SKM-1 treated with dmso at 0.1 percent for 144 hours (cell line): ENCODE data around the gene DNAJB13.
"Not testable (repeated sequence)": the region's sequence is repeated elsewhere in the genome, so short reads cannot be mapped to it uniquely, and the experiment has no call there.

Experiments
- DNase-seq: peaks from one replicate; lab custom pipeline; 2025; ENCODE audit not compliant: unreplicated experiment; lab: John Stamatoyannopoulos, UW

The DNAJB13 gene

DNA sequence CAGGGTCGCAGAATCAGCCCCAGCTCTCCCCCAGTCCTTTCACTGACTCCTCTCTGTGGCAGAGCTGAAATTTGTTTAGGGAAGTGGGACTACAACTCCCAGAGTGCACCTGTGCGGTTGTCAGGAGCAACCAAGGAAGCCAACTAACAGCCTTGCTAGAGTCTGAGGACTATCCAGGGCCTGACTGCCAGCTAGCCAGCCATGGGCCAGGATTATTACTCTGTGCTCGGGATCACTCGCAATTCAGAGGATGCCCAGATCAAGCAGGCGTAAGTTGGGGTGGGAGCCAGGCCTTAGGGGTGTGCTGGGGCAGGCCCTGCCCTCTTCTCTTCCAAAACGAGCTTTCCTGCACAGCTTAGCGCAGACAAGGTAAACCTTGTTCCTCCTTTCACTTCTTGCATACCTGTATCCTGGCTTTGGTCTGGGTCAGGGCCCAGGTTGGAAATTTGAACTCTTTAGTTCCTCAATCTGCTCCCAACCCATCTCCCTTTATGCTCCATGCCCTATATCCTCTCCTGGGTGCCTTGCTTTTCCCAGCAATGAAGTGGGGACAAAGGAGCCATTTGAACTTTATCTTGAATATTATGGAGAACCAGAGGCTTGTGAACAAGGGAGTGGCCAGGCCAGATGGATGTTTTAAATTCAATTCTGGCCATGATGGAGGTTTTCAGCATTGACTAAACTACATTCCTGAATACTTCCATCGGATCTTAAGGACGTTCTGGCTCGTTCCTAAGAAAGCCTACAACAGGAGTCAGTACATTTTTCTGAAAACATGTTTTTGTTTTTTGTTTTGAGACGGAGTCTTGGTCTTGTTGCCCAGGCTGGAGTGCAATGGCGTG, at the start of gene DNAJB13:
Gene DNAJB13, plus strand, starts transcription at position 158 of the 842 bp plus-strand sequence. Its CDS starts 44 bp downstream, at position 202.
- DNase-seq, result peak; percentile 62

- no peak for DNase-seq
Observed at GRCh38 chr11:73902303-73902702, 48.5 kb upstream of the DNAJB13 start.

DNA sequence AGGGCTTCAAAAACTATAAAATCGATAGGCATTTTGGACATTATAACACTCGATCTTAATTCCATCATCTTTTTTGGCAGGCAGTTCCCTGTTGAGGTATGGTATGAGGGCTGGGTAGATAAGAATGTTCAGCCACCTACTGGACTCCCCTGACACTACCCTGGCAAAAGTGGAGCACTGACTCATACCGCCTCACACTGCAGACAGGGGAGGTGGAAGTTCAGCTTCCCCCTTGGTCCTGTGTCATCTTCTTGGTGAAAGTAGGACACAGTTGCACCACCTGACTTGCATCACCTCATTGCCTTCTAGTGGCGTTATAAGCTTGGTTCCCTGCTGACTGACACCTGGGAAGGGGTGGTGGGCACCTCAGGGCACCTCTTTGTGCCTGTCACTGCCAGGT, 43.6 kb upstream of the DNAJB13 start:
- peak; percentile 78 for DNase-seq

DNA sequence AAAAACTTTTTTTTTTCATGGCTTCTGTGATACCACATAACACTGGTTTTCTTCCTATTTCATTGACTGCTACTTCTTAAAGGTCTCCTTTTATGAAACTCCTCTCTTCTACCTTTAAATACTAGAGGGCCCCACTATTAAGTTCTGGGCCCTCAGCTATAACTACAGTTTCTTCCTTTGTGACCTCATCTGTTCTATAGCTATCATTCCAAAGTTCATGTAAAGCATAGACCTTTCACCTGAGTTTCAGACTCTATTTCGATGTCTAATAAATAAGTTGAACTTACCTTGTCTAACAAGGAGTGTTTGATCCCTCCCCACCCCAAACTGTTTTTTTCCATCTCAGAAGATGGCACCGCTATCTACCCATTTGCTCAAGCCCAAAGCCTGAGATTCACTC, 38.8 kb upstream of the DNAJB13 start:
- no peak for DNase-seq

- no peak for DNase-seq
Observed at GRCh38 chr11:73913472-73913871, 37.4 kb upstream of the DNAJB13 start.

GRCh38 chr11:73914284-73914683, 36.5 kb upstream of the DNAJB13 start:
- DNase-seq, result no peak

- DNase-seq, result no peak
Observed at GRCh38 chr11:73916435-73916834, 34.4 kb upstream of the DNAJB13 start.

DNA sequence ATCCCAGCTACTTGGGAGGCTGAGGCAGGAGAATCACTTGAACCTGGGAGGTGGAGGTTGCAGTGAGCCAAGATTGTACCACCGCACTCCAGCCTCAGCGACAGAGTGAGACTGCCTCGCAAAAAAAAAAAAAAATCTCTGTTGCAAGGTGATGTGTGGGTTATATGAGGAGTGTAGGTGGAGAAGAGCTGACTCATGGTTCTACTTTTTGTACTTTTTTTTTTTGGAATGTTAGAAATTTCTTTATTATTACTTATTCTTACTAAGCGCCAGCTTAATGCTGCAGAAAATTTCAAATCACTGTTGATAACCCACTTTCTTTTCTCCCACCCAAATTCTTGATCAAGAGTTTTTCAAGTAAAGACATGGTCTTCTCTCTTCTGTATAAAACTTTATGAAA, 29.6 kb upstream of the DNAJB13 start:
- no peak for DNase-seq

DNA sequence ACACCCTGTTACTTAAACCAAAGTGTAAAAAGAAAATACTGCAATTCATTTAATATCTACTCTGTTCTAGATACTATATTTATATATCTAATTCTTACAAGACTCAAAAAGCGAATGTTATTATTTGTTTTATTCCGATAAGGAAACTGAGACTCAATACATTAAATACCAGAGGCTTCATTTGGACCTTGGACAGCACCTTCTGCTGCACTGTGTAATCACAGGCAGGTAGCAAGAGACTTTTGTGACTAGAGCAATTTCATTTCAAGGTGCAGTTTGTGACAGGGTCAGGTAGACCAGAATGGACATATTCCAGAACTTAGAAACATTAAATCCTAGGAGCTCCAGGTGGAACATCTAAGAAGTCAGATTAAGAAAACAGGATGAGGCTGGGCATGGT, 21.4 kb upstream of the DNAJB13 start:
- DNase-seq, result no peak

DNA sequence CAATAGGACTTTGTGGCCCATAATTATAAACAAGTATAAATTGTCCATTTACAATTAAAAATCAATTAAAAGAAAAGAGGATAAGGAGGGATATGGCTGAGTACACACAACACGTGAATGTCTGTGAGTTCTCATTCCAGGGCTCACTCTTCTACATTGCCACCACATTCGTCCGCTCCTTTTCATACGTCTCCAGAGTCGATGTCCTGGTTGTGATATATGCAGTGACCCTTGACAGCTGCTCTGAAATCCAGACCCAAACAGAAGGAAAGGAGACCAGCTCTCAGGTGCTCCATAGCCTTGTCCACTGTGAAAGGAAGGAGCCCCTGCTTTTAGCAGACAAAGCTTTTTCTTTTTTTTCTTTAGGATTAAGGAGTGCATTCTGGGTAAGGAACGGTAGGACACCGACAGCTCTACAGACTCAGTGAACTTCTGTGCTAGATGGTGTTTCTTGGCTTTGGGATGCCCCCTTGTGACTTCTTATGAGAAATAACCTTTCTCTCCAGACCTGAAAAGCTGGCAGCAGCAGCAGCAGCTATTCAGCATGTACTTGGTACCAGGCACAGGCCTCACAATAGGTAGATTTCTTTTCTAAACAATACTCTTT, 19.7 kb upstream of the DNAJB13 start:
- peak; percentile 24 for DNase-seq

GRCh38 chr11:73931951-73932350, 18.9 kb upstream of the DNAJB13 start:
- DNase-seq, result no peak

GRCh38 chr11:73932781-73933180, 18.0 kb upstream of the DNAJB13 start:
- no peak for DNase-seq

GRCh38 chr11:73936047-73936446, 14.8 kb upstream of the DNAJB13 start:
- DNase-seq, result not testable (repeated sequence)

- DNase-seq, result no peak
Observed at GRCh38 chr11:73939096-73939495, 11.7 kb upstream of the DNAJB13 start.

DNA sequence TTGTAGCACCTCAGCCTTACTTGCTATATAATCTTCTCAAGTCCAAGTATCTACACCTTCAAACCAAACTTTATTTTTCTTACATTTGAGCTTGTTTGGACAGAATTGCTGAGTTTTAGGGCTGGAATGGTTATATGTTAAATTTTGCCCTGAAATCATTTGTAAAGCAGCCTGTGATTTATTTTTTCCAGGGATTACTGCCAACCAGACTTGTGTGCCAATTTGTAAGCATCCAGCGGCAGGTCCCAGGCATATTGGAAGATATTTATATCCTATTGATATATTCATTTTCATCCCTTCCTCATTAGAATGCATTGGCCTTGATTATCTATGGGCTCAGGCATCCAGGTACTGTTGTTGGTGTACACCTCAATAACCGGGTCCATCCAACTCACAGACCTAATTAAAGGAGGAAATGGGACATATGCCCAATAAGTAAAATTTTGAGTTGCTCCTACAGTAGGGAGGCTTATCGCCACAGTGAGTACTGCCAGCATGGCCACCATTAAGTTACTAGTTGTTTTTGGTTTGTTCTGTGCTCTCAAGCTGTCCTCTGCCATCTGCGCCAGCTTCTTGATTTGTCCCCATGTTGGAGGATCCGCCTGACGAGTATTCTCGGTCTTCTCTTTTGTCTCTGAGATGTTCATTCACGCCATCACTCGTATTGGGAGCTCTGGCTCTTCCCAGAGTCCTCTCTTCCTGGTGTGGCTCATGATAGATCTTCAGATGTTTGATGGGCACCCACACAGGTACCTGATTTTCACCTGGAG, 9.8 kb upstream of the DNAJB13 start:
- no peak for DNase-seq

- no peak for DNase-seq
Observed at GRCh38 chr11:73942010-73942409, 8.8 kb upstream of the DNAJB13 start.

GRCh38 chr11:73944085-73944484, 6.7 kb upstream of the DNAJB13 start:
- DNase-seq, result no peak

DNA sequence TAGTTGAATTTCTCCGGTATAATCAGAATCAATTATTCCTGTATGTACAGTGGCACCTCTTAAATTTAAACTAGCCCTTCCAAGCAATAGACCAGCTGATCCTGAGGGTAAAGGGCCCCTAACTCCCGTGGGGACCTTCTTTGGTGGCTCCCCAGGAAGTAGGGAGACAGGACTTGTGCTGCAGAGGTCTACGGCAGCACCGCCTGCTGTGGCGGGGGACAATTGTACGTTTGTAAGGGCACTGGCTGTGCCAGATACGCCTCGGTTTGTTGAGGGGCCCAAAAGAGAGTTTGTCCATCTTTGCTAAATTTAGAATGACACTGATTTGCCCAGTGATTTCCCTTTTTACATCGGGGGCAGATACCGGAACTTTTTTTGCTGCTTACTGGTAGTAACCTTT, 5.9 kb upstream of the DNAJB13 start:
- DNase-seq, result no peak

- no peak for DNase-seq
Observed at GRCh38 chr11:73945396-73945795, 5.4 kb upstream of the DNAJB13 start.

GRCh38 chr11:73946798-73947458, 3.9 kb upstream of the DNAJB13 start:
- no peak for DNase-seq

DNA sequence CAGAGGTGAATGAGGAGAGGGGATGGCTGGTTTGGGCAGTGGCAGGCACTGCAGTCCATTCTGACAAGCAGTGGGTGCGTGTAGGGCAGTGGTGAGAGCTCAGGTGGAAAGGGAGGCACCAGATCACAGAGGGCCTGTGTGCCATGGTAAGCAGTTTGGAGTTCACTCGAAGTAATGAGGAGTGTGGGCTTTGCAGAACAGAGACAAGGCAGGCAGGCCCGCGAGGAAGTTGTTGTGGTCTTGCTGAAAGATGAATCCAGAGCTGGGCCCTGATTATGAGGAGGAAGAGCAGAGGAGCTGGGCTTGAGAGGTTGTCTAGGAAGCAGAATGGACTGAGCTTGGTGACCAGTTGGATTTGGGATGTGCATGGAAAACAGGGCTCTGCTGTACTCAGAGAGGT, 1.6 kb upstream of the DNAJB13 start:
- no peak for DNase-seq
